22Rv1 (cell line): ENCODE results near the gene FGF4.

Source experiments
- H3K27ac ChIP-seq: fragments of 450-650 bp; 2 replicates; pipeline ENCODE4 v1.5.1; 2017
- CTCF ChIP-seq: fragments of 450-650 bp; IDR thresholded peaks from 2 replicates; pipeline ENCODE4 v1.5.1; 2017; ENCODE audit warnings: mild to moderate bottlenecking
- ZFX ChIP-seq: fragments of 450-650 bp; IDR thresholded peaks from 2 replicates; pipeline ENCODE4 v1.6.1; 2017; ENCODE audit warnings: antibody characterized with exemption, borderline replicate concordance

FGF4 gene

GRCh38 chr11:69800278-69800677 lies 25.1 kb upstream of the FGF4 start:
- TF ChIP-seq ZFX (no peak), CTCF (no peak)
- no peak overlapping the region for H3K27ac ChIP-seq

- no peak overlapping the region for H3K27ac ChIP-seq
- TF ChIP-seq CTCF (no peak), ZFX (no peak)
These were observed 24.4 kb upstream of the FGF4 start for GRCh38 chr11:69799582-69799981.

- no peak overlapping the region for H3K27ac ChIP-seq
- TF ChIP-seq ZFX: no peak
- no peak for TF ChIP-seq CTCF
These were observed 24.0 kb upstream of the FGF4 start for GRCh38 chr11:69799097-69799496.

- TF ChIP-seq CTCF (no peak), ZFX (no peak)
- no peak overlapping the region for H3K27ac ChIP-seq
These were observed 22.8 kb upstream of the FGF4 start for GRCh38 chr11:69797737-69798528.

GRCh38 chr11:69797156-69797555 lies 22.0 kb upstream of the FGF4 start:
- no peak for TF ChIP-seq ZFX
- 0 out of 2 replicates have a peak, but pooled peaks have one; percentile 9 for TF ChIP-seq CTCF
- no peak overlapping the region for H3K27ac ChIP-seq

- no peak for TF ChIP-seq CTCF
- no peak for TF ChIP-seq ZFX
- no peak overlapping the region for H3K27ac ChIP-seq
These were observed 20.9 kb upstream of the FGF4 start for GRCh38 chr11:69796063-69796462.

- no peak overlapping the region for H3K27ac ChIP-seq
- no peak for TF ChIP-seq CTCF
- no peak for TF ChIP-seq ZFX
These were observed 16.4 kb upstream of the FGF4 start for GRCh38 chr11:69791276-69792180.
